Astrocyte (in vitro differentiated cells and primary cell): ENCODE results near the gene GNG2.

ENCODE experiments used
- EZH2 ChIP-seq: IDR thresholded peaks from 2 replicates; pipeline ENCODE4 v1.6.1; 2012; ENCODE audit warnings: mild to moderate bottlenecking, low read length, inconsistent platforms; ENCODE audit not compliant: insufficient read depth
- TF ChIP-seq, protein P1 (sequence below): IDR thresholded peaks from 2 replicates; pipeline ENCODE4 v1.5.1; 2011; ENCODE audit warnings: low read depth, mild to moderate bottlenecking, inconsistent platforms, low read length, moderate library complexity; ENCODE audit not compliant: insufficient read depth

DNA sequence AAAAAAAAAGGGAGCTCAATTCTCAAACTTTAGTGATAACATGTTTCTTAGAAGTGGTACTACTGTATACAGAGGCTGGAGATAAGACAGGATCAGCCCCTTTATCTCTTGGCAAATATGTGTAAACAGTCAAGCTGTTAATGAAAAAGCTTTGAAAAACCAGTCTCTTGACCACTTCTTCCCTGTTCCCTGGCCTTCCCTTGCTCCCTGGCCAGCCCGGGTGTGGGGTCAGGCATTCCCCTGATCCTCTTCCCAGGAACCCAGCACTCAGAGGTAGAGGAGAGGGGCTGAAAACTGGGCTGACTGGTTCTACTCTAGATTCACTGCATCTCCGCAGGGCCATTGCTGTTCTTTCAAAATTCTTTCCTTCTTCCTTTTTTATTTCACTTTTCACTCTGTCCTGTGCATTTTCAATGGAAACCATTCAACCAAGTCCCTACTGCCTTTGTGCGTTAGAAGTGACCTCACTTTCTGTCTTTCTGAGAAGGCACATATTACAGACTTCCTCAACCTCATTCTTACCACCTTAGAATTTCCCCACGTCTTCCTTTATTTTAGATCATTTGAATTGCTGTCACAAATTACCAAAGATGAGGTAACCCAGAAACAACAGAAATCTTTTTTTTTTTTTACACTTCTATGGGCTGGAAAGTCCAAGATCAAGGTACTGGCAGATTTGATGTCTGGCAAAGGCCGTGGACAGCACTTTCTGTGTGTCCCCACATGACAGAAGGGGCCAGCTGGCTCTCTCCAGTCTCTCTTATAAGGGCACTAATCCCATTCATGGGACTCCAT lies 5.7 kb downstream of the GNG2 start:
- TF ChIP-seq, protein P1, sequence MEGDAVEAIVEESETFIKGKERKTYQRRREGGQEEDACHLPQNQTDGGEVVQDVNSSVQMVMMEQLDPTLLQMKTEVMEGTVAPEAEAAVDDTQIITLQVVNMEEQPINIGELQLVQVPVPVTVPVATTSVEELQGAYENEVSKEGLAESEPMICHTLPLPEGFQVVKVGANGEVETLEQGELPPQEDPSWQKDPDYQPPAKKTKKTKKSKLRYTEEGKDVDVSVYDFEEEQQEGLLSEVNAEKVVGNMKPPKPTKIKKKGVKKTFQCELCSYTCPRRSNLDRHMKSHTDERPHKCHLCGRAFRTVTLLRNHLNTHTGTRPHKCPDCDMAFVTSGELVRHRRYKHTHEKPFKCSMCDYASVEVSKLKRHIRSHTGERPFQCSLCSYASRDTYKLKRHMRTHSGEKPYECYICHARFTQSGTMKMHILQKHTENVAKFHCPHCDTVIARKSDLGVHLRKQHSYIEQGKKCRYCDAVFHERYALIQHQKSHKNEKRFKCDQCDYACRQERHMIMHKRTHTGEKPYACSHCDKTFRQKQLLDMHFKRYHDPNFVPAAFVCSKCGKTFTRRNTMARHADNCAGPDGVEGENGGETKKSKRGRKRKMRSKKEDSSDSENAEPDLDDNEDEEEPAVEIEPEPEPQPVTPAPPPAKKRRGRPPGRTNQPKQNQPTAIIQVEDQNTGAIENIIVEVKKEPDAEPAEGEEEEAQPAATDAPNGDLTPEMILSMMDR = no peak
- TF ChIP-seq EZH2 = no peak
